ENCODE measurements around the gene AP1S3.

The AP1S3 gene

DNA sequence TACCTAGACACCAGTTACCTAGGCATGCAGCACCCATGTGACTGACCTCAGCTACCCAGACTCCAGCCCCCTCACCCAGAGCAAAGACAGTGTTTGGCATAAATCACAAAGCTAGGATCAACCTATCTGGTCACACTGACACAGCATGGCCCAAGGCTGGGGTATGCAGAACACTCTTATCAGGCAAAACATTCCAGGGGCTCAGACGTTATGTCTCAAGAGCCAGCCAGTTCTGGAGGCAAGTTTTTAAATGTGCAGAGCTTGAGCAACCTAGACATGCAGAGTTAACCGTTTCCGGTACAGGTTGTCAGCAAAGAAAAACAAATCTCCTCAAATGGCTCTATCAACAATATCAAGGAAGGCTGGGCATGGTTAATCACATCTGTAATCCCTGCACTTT, 92.8 kb downstream of the AP1S3 start:
- H3K27ac ChIP-seq (ENCODE audit: extremely low read depth, low read depth, low read length): no peak overlapping the region
- ChIA-PET CTCF (no interaction called here), POLR2A (no interaction called here)

More for the DNA sequence above, 92.8 kb downstream of the AP1S3 start:
- Histone ChIP-seq H3K36me3 (ENCODE audit: control insufficient read depth in 2 of 2, insufficient read depth in 1 of 2, low read length in 2 of 2) (no peaks in the 10 kb centered on the region), H3K9me3 (ENCODE audit: control insufficient read depth, insufficient read depth, low read depth, low read length) (no peaks in the 10 kb centered on the region), H3K4me1 (ENCODE audit: control insufficient read depth, insufficient read depth, low read length) (no peaks in the 10 kb centered on the region), H3K4me3 (ENCODE audit: low read depth, low read length) (no peak overlapping the region)
- TF ChIP-seq ZNF266 (tag by site-specific recombination; IDR thresholded peaks at IDR 0.05; ENCODE audit: low read depth) (no peak), ZNF121 (tag by site-specific recombination; IDR thresholded peaks at IDR 0.05) (no peak), OSR2 (tag by site-specific recombination; IDR thresholded peaks at IDR 0.05) (no peak), ZNF391 (tag by site-specific recombination; IDR thresholded peaks at IDR 0.05; ENCODE audit: borderline replicate concordance, low read depth) (no peak), ZBTB11 (tag by site-specific recombination; conservative IDR thresholded peaks at IDR 0.05; ENCODE audit: low read depth) (no peak), ZNF433 (tag by site-specific recombination; IDR thresholded peaks at IDR 0.05; ENCODE audit: low read depth) (no peak), ZNF521 (tag by site-specific recombination; IDR thresholded peaks at IDR 0.05) (no peak), BCL6B (tag by site-specific recombination; IDR thresholded peaks at IDR 0.05) (no peak), ZNF223 (tag by site-specific recombination; IDR thresholded peaks at IDR 0.05) (no peak), ZNF76 (tag by site-specific recombination; IDR thresholded peaks at IDR 0.05; ENCODE audit: borderline replicate concordance, low read depth) (no peak), ZNF791 (tag by site-specific recombination; IDR thresholded peaks at IDR 0.05) (no peak), ZIC2 (tag by site-specific recombination; IDR thresholded peaks at IDR 0.05) (no peak), ZNF2 (tag by site-specific recombination; IDR thresholded peaks at IDR 0.05) (no peak), ZBTB26 (tag by site-specific recombination; optimal IDR thresholded peaks at IDR 0.05) (no peak), ZNF654 (tag by site-specific recombination; IDR thresholded peaks at IDR 0.05; ENCODE audit: low read depth) (no peak)
- TF ChIP-seq, protein P1, sequence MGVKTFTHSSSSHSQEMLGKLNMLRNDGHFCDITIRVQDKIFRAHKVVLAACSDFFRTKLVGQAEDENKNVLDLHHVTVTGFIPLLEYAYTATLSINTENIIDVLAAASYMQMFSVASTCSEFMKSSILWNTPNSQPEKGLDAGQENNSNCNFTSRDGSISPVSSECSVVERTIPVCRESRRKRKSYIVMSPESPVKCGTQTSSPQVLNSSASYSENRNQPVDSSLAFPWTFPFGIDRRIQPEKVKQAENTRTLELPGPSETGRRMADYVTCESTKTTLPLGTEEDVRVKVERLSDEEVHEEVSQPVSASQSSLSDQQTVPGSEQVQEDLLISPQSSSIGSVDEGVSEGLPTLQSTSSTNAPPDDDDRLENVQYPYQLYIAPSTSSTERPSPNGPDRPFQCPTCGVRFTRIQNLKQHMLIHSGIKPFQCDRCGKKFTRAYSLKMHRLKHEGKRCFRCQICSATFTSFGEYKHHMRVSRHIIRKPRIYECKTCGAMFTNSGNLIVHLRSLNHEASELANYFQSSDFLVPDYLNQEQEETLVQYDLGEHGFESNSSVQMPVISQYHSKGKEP (tag by site-specific recombination; IDR thresholded peaks at IDR 0.05): no peak
- TF ChIP-seq, protein P2, sequence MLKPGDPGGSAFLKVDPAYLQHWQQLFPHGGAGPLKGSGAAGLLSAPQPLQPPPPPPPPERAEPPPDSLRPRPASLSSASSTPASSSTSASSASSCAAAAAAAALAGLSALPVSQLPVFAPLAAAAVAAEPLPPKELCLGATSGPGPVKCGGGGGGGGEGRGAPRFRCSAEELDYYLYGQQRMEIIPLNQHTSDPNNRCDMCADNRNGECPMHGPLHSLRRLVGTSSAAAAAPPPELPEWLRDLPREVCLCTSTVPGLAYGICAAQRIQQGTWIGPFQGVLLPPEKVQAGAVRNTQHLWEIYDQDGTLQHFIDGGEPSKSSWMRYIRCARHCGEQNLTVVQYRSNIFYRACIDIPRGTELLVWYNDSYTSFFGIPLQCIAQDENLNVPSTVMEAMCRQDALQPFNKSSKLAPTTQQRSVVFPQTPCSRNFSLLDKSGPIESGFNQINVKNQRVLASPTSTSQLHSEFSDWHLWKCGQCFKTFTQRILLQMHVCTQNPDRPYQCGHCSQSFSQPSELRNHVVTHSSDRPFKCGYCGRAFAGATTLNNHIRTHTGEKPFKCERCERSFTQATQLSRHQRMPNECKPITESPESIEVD (tag by site-specific recombination; IDR thresholded peaks at IDR 0.05): no peak

All from HEK293 (cell line).